ENCODE measurements around the gene PVALEF. TPM values are rescaled to one million over a fixed set of nuclear protein-coding genes. Genes with fewer than 3 reads are reported as not detected.

Gene PVALEF
- total RNA-seq, 2 donors from 2014 or later = not detected

GRCh38 chr17:81228420-81228819 lies 63.1 kb downstream of the PVALEF start:
- Histone ChIP-seq H3K4me1 (replicated peaks) (peaks cover under 1% of the 10 kb centered on the region), H3K27ac (no peak overlapping the region), H3K9me3 (no peaks in the 10 kb centered on the region), H3K27me3 (replicated peaks; ENCODE audit: insufficient read depth) (no peaks in the 10 kb centered on the region), H3K4me3 (no peak overlapping the region), H3K36me3 (peaks cover 0 to 4% of the 10 kb centered on the region in 2 donors)
- TF ChIP-seq POLR2A (IDR thresholded peaks at IDR 0.05) = no peak
- no peak for TF ChIP-seq CTCF (IDR thresholded peaks at IDR 0.05)
- TF ChIP-seq POLR2AphosphoS5 (IDR thresholded peaks at IDR 0.05) = no peak
- WGBS = 79% methylated on average over 9 of the region's 9 CpGs
- no peak for DNase-seq (ENCODE audit: low spot score)
- intact Hi-C loops (cut with DNase I) = no loop called here

- no peaks in the 10 kb centered on the region for H3K27me3 ChIP-seq (replicated peaks; ENCODE audit: insufficient read depth)
- no peak for DNase-seq (ENCODE audit: low spot score)
- H3K9me3 ChIP-seq = no peaks in the 10 kb centered on the region
- no peak overlapping the region for H3K4me3 ChIP-seq
- intact Hi-C loops (cut with DNase I) = no loop called here
- TF ChIP-seq POLR2AphosphoS5 (IDR thresholded peaks at IDR 0.05) (no peak), POLR2A (IDR thresholded peaks at IDR 0.05) (no peak), CTCF (IDR thresholded peaks at IDR 0.05) (no peak)
- H3K4me1 ChIP-seq (replicated peaks) = no peaks in the 10 kb centered on the region
- 90% methylated on average over 27 of the region's 32 CpGs for WGBS
- no peak overlapping the region for H3K27ac ChIP-seq
- H3K36me3 ChIP-seq = peaks cover 0 to 4% of the 10 kb centered on the region in 2 donors
These were observed 63.7 kb downstream of the PVALEF start for GRCh38 chr17:81228834-81229665.

GRCh38 chr17:81229666-81229920 lies 64.3 kb downstream of the PVALEF start:
- WGBS = 93% methylated on average over 14 of the region's 14 CpGs
- peaks cover 0 to 4% of the 10 kb centered on the region in 2 donors for H3K36me3 ChIP-seq
- H3K27me3 ChIP-seq (replicated peaks; ENCODE audit: insufficient read depth) = no peaks in the 10 kb centered on the region
- DNase-seq (ENCODE audit: low spot score) = no peak
- no peak overlapping the region for H3K4me3 ChIP-seq
- H3K9me3 ChIP-seq = no peaks in the 10 kb centered on the region
- intact Hi-C loops (cut with DNase I) = no loop called here
- no peak overlapping the region for H3K27ac ChIP-seq
- TF ChIP-seq POLR2AphosphoS5 (IDR thresholded peaks at IDR 0.05) (no peak), POLR2A (IDR thresholded peaks at IDR 0.05) (no peak), CTCF (IDR thresholded peaks at IDR 0.05) (no peak)
- H3K4me1 ChIP-seq (replicated peaks) = no peaks in the 10 kb centered on the region

GRCh38 chr17:81230043-81230820 lies 64.9 kb downstream of the PVALEF start:
- TF ChIP-seq POLR2AphosphoS5 (IDR thresholded peaks at IDR 0.05) (no peak), CTCF (IDR thresholded peaks at IDR 0.05) (no peak), POLR2A (IDR thresholded peaks at IDR 0.05) (no peak)
- WGBS = 93% methylated on average over 26 of the region's 26 CpGs
- Histone ChIP-seq H3K4me1 (replicated peaks) (no peaks in the 10 kb centered on the region), H3K9me3 (no peaks in the 10 kb centered on the region), H3K4me3 (no peak overlapping the region), H3K27me3 (replicated peaks; ENCODE audit: insufficient read depth) (no peaks in the 10 kb centered on the region), H3K36me3 (peaks cover 0 to 4% of the 10 kb centered on the region in 2 donors), H3K27ac (no peak overlapping the region)
- intact Hi-C loops (cut with DNase I) = no loop called here
- no peak for DNase-seq (ENCODE audit: low spot score)

Data from prostate gland (tissue), 2 donors.